HepG2 (cell line): Measurements from ENCODE around the gene KAZN. TPM values are rescaled to one million over a fixed set of nuclear protein-coding genes. Genes with fewer than 3 reads are reported as not detected.

Source experiments
- BORCS8-MEF2B ChIP-seq: sonication (generic); formaldehyde crosslinking; IDR thresholded peaks from 2 replicates; pipeline ENCODE4 v1.8.0; 2022; ENCODE audit warnings: mild to moderate bottlenecking, missing genetic modification reagents
- FOSL2 ChIP-seq: sonication (generic); formaldehyde crosslinking; IDR thresholded peaks from 2 replicates; pipeline ENCODE4 v1.4.0; 2020; ENCODE audit warnings: missing genetic modification reagents
- FOXO4 ChIP-seq: sonication (generic); formaldehyde crosslinking; conservative IDR thresholded peaks from 2 replicates; pipeline ENCODE4 v1.8.1; 2023; ENCODE audit warnings: missing genetic modification reagents
- HMGA1 ChIP-seq: sonication (generic); formaldehyde crosslinking; conservative IDR thresholded peaks from 2 replicates; pipeline ENCODE4 v1.4.0; 2020; ENCODE audit warnings: missing genetic modification reagents
- KLF11 ChIP-seq: IDR thresholded peaks from 2 replicates; pipeline ENCODE4 v1.6.1; 2016; ENCODE audit warnings: missing compliant biosample characterization
- NKX3-1 ChIP-seq: sonication (generic); formaldehyde crosslinking; IDR thresholded peaks from 2 replicates; pipeline ENCODE4 v1.5.0; 2020; ENCODE audit warnings: missing genetic modification reagents
- POLR2G ChIP-seq: fragments of 200-400 bp; formaldehyde crosslinking; IDR thresholded peaks from 2 replicates; pipeline ENCODE4 v1.6.1; 2018; ENCODE audit warnings: mild to moderate bottlenecking, low read depth, low read length, moderate library complexity
- RFX5 ChIP-seq: IDR thresholded peaks from 2 replicates; pipeline ENCODE4 v1.6.1; 2011; ENCODE audit warnings: low read depth, low read length, improper control_type of control experiment
- SOX6 ChIP-seq, 2 experiments: fragments of 450-650 bp in 1 of 2; sonication (generic) in 1 of 2; formaldehyde crosslinking in 1 of 2; IDR thresholded peaks; 2 replicates each; pipeline versions ENCODE4 v1.4.0 to v1.6.1; 2017 to 2020; ENCODE audit warnings: antibody characterized with exemption in 1 of 2, mild to moderate bottlenecking in 1 of 2, missing genetic modification reagents in 1 of 2
- ZNF124 ChIP-seq: sonication (generic); formaldehyde crosslinking; IDR thresholded peaks from 2 replicates; pipeline ENCODE4 v1.4.0; 2020; ENCODE audit warnings: missing genetic modification reagents
- ZNF296 ChIP-seq: sonication (generic); formaldehyde crosslinking; conservative IDR thresholded peaks from 2 replicates; pipeline ENCODE4 v1.5.0; 2020; ENCODE audit warnings: mild to moderate bottlenecking, missing genetic modification reagents
- ZNF3 ChIP-seq: IDR thresholded peaks from 2 replicates; pipeline ENCODE4 v1.7.0; 2017; ENCODE audit warnings: inconsistent platforms
- ZNF720 ChIP-seq: sonication (generic); formaldehyde crosslinking; IDR thresholded peaks from 2 replicates; pipeline ENCODE4 v1.4.0; 2020; ENCODE audit warnings: missing genetic modification reagents
- polyA plus RNA-seq, 8 experiments: library from polyadenylated mRNA; depleted of rRNA in 3 of 8; stranded (reverse) in 7 of 8; unstranded in 1 of 8; fragments of >200 nt; fragmentation: Illumina TruSeq in 4 of 8; extraction: Trizol in 4 of 8; gene quantifications; 2 replicates each; pipeline versions ENCODE4 v1.2.1 to v1.2.3, GENCODE V29; 2011 to 2016; ENCODE audit warnings: low read depth in 4 of 8, missing spikeins in 1 of 8, mixed read lengths in 1 of 8; ENCODE audit not compliant: insufficient read depth in 1 of 8
- total RNA-seq, 5 experiments: library from RNA; depleted of rRNA; stranded (reverse); fragments of >200 nt; fragmentation: Illumina TruSeq; extraction: Trizol; gene quantifications; 2 replicates each; pipeline ENCODE4 v1.2.3, GENCODE V29; 2016; ENCODE audit warnings: low read depth in 1 of 5
- TF ChIP-seq, protein P1 (sequence below): sonication (generic); formaldehyde crosslinking; IDR thresholded peaks from 2 replicates; pipeline ENCODE4 v1.8.1; 2023; ENCODE audit warnings: missing genetic modification reagents, inconsistent platforms, borderline replicate concordance
- TF ChIP-seq, protein P2 (sequence below): sonication (generic); formaldehyde crosslinking; IDR thresholded peaks from 2 replicates; pipeline ENCODE4 v1.4.0; 2020; ENCODE audit warnings: mild to moderate bottlenecking, low read depth, missing genetic modification reagents
- TF ChIP-seq, protein P3 (sequence below): sonication (generic); formaldehyde crosslinking; IDR thresholded peaks from 2 replicates; pipeline ENCODE4 v1.8.1; 2023; ENCODE audit warnings: mild to moderate bottlenecking, missing genetic modification reagents, borderline replicate concordance
- TF ChIP-seq, protein P4 (sequence below): sonication (generic); formaldehyde crosslinking; IDR thresholded peaks from 2 replicates; pipeline ENCODE4 v1.8.0; 2022; ENCODE audit warnings: missing genetic modification reagents, mild to moderate bottlenecking, borderline replicate concordance
- TF ChIP-seq, protein P5 (sequence below): IDR thresholded peaks from 2 replicates; pipeline ENCODE4 v1.6.1; 2016; ENCODE audit warnings: missing biosample characterization, missing genetic modification reagents, low read depth
- TF ChIP-seq, protein P6 (sequence below): IDR thresholded peaks from 2 replicates; pipeline ENCODE4 v1.6.1; 2012; ENCODE audit warnings: low read depth, low read length, improper control_type of control experiment
- TF ChIP-seq, protein P7 (sequence below): sonication (generic); formaldehyde crosslinking; IDR thresholded peaks from 2 replicates; pipeline ENCODE4 v1.5.0; 2020; ENCODE audit warnings: missing genetic modification reagents

KAZN gene
- total and polyA plus RNA-seq, 2 of the 13 experiments (the other 11 are each of a cell fraction or from before 2014, with no cell fraction given): 10.4 to 13.5 TPM

DNA sequence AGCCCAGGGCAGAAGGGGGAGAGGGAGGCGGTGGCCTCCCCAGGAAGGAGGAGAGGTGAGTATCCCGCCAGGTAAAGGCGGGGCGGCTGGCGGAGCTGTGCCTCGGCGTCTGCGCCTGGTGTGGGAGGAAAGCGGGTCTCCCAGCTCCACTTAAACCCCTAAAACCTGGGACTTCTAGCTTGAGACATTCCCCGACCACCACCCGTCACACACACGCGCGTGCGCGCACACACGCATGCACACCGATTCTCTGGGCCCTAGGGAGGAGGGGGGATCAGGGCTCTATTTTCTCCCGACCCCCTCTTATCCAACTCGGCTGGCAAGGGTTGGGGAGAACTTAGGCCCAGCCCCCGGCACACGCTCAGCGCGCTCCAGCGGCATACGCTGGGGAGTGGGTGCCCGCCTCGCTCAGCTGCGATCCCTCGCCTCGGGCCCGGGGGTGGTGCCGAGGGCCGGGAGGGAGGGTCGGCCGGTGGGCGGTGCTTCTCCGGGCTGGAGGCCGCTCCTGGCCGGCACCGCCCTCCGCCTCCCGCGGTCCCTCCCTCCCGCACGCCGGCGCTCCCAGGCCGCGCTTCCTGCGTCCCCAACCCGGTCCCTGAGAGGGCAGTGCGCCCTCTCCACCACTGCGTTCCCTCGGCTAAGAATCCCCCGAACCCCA is 554.8 kb downstream of the KAZN start, which contains the start of gene TMEM51 (continued):
- TF ChIP-seq, protein P1, sequence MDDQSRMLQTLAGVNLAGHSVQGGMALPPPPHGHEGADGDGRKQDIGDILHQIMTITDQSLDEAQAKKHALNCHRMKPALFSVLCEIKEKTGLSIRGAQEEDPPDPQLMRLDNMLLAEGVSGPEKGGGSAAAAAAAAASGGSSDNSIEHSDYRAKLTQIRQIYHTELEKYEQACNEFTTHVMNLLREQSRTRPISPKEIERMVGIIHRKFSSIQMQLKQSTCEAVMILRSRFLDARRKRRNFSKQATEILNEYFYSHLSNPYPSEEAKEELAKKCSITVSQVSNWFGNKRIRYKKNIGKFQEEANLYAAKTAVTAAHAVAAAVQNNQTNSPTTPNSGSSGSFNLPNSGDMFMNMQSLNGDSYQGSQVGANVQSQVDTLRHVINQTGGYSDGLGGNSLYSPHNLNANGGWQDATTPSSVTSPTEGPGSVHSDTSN (CRISPR knock-in tag): no peak
- TF ChIP-seq BORCS8-MEF2B (CRISPR knock-in tag) (no peak), HMGA1 (CRISPR knock-in tag) (no peak), SOX6 (IDR thresholded peaks at IDR 0.05) (no peak), SOX6 (CRISPR knock-in tag; IDR thresholded peaks at IDR 0.05) (no peak), ZNF720 (CRISPR knock-in tag) (no peak), ZNF3 (CRISPR knock-in tag) (no peak), RFX5 (no peak), ZNF296 (CRISPR knock-in tag) (no peak), NKX3-1 (CRISPR knock-in tag) (no peak), ZNF124 (CRISPR knock-in tag) (no peak), KLF11 (CRISPR knock-in tag) (no peak), FOSL2 (CRISPR knock-in tag) (no peak), POLR2G (peak; percentile 68; the same call in 1 of the 2 replicates), FOXO4 (no peak)
- TF ChIP-seq, protein P2, sequence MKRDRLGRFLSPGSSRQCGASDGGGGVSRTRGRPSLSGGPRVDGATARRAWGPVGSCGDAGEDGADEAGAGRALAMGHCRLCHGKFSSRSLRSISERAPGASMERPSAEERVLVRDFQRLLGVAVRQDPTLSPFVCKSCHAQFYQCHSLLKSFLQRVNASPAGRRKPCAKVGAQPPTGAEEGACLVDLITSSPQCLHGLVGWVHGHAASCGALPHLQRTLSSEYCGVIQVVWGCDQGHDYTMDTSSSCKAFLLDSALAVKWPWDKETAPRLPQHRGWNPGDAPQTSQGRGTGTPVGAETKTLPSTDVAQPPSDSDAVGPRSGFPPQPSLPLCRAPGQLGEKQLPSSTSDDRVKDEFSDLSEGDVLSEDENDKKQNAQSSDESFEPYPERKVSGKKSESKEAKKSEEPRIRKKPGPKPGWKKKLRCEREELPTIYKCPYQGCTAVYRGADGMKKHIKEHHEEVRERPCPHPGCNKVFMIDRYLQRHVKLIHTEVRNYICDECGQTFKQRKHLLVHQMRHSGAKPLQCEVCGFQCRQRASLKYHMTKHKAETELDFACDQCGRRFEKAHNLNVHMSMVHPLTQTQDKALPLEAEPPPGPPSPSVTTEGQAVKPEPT (CRISPR knock-in tag): no peak
- TF ChIP-seq, protein P3, sequence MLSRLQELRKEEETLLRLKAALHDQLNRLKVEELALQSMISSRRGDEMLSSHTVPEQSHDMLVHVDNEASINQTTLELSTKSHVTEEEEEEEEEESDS (CRISPR knock-in tag): no peak
- TF ChIP-seq, protein P4, sequence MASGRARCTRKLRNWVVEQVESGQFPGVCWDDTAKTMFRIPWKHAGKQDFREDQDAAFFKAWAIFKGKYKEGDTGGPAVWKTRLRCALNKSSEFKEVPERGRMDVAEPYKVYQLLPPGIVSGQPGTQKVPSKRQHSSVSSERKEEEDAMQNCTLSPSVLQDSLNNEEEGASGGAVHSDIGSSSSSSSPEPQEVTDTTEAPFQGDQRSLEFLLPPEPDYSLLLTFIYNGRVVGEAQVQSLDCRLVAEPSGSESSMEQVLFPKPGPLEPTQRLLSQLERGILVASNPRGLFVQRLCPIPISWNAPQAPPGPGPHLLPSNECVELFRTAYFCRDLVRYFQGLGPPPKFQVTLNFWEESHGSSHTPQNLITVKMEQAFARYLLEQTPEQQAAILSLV (CRISPR knock-in tag): peak; percentile 25; the same call in 1 of the 2 replicates
- TF ChIP-seq, protein P5, sequence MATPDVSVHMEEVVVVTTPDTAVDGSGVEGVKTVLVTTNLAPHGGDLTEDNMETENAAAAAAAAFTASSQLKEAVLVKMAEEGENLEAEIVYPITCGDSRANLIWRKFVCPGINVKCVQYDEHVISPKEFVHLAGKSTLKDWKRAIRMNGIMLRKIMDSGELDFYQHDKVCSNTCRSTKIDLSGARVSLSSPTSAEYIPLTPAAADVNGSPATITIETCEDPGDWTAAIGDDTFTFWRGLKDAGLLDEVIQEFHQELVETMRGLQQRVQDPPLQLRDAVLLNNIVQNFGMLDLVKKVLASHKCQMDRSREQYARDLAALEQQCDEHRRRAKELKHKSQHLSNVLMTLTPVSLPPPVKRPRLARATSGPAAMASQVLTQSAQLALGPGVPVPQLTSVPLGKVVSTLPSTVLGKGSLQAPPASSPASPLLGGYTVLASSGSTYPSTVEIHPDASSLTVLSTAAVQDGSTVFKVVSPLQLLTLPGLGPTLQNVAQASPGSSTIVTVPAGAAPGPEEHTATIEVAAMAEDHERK (CRISPR knock-in tag): no peak
- TF ChIP-seq, protein P6, sequence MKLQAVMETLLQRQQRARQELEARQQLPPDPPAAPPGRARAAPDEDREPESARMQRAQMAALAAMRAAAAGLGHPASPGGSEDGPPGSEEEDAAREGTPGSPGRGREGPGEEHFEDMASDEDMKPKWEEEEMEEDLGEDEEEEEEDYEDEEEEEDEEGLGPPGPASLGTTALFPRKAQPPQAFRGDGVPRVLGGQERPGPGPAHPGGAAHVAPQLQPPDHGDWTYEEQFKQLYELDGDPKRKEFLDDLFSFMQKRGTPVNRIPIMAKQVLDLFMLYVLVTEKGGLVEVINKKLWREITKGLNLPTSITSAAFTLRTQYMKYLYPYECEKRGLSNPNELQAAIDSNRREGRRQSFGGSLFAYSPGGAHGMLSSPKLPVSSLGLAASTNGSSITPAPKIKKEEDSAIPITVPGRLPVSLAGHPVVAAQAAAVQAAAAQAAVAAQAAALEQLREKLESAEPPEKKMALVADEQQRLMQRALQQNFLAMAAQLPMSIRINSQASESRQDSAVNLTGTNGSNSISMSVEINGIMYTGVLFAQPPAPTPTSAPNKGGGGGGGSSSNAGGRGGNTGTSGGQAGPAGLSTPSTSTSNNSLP: no peak
- TF ChIP-seq, protein P7, sequence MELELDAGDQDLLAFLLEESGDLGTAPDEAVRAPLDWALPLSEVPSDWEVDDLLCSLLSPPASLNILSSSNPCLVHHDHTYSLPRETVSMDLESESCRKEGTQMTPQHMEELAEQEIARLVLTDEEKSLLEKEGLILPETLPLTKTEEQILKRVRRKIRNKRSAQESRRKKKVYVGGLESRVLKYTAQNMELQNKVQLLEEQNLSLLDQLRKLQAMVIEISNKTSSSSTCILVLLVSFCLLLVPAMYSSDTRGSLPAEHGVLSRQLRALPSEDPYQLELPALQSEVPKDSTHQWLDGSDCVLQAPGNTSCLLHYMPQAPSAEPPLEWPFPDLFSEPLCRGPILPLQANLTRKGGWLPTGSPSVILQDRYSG (CRISPR knock-in tag): no peak
